Ishikawa (cell line): ENCODE data around the gene POLR1D.

ENCODE experiments used
- CEBPB ChIP-seq: IDR thresholded peaks from 2 replicates; pipeline ENCODE4 v1.6.1; 2012
- CREB1 ChIP-seq: IDR thresholded peaks from 2 replicates; pipeline ENCODE4 v1.6.1; 2012; ENCODE audit warnings: low read depth
- EGR1 ChIP-seq: IDR thresholded peaks from 2 replicates; pipeline ENCODE4 v1.6.1; 2012
- EP300 ChIP-seq: IDR thresholded peaks from 2 replicates; pipeline ENCODE4 v1.6.1; 2012; ENCODE audit warnings: borderline replicate concordance
- TAF1 ChIP-seq: IDR thresholded peaks from 2 replicates; pipeline ENCODE4 v1.6.1; 2012; ENCODE audit warnings: low read depth, mild to moderate bottlenecking
- TCF12 ChIP-seq: IDR thresholded peaks from 2 replicates; pipeline ENCODE4 v1.6.1; 2012; ENCODE audit warnings: low read depth
- TEAD4 ChIP-seq: IDR thresholded peaks from 2 replicates; pipeline ENCODE4 v1.6.1; 2012
- YY1 ChIP-seq: IDR thresholded peaks from 2 replicates; pipeline ENCODE4 v1.6.1; 2012; ENCODE audit warnings: low read depth
- TF ChIP-seq, protein P1 (sequence below): IDR thresholded peaks from 2 replicates; pipeline ENCODE4 v1.6.1; 2012; ENCODE audit warnings: low read depth, mild to moderate bottlenecking

DNA sequence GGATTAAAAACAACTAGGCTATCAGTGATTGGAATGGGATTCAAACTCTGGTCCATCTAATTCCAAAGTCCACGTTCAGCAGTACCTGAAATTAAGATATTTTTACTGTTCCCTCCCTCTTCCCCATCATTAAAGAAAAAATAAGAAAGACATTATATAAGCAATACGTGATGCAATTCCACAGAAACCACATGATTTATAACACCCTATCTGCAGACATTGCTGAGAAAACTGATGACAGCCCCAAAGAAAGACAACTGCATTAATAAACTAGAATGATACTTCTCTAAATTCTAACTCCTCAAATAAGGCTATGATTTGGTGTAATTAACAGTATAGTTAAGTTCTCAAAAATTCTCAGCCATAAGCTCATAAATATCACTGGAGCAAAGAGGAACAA is 20.5 kb upstream of the POLR1D start:
- TF ChIP-seq EP300 (no peak), TAF1 (no peak), EGR1 (no peak), YY1 (no peak), TCF12 (no peak), TEAD4 (no peak), CEBPB (no peak), CREB1 (no peak)
- TF ChIP-seq, protein P1, sequence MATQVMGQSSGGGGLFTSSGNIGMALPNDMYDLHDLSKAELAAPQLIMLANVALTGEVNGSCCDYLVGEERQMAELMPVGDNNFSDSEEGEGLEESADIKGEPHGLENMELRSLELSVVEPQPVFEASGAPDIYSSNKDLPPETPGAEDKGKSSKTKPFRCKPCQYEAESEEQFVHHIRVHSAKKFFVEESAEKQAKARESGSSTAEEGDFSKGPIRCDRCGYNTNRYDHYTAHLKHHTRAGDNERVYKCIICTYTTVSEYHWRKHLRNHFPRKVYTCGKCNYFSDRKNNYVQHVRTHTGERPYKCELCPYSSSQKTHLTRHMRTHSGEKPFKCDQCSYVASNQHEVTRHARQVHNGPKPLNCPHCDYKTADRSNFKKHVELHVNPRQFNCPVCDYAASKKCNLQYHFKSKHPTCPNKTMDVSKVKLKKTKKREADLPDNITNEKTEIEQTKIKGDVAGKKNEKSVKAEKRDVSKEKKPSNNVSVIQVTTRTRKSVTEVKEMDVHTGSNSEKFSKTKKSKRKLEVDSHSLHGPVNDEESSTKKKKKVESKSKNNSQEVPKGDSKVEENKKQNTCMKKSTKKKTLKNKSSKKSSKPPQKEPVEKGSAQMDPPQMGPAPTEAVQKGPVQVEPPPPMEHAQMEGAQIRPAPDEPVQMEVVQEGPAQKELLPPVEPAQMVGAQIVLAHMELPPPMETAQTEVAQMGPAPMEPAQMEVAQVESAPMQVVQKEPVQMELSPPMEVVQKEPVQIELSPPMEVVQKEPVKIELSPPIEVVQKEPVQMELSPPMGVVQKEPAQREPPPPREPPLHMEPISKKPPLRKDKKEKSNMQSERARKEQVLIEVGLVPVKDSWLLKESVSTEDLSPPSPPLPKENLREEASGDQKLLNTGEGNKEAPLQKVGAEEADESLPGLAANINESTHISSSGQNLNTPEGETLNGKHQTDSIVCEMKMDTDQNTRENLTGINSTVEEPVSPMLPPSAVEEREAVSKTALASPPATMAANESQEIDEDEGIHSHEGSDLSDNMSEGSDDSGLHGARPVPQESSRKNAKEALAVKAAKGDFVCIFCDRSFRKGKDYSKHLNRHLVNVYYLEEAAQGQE = no peak
